Measurements from ENCODE around the gene PTPRN2.

The PTPRN2 gene

DNA sequence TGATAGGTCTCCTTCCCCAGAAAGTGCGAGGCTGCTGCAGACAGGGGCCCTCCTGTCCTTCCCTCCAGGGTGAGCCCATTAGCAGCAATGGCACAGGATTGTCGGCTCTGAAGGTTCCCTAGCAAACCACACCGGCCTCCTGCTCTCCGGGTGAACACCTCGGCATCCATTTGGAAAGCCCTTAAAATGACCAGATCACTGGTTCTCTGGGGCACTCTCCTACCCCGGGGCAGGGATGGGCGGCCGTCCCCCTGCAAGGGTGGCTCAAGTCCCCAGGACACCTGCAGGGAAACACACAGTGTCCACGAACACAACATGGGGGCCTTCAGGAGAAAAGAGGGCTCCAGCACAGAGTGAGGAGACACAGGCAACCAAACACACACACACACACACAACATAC, 459.1 kb downstream of the PTPRN2 start:
- no peak overlapping the region for H3K4me3 ChIP-seq (ENCODE audit: low read depth, low read length)
- TF ChIP-seq CTCF (IDR thresholded peaks at IDR 0.05; ENCODE audit: low read depth, low read length, missing control alignments), result no peak
- in situ Hi-C loops (cut with HindIII; ENCODE audit: low sequenced_read_pairs), result no loop called here
- no peak for DNase-seq (ENCODE audit: low read depth)

- no peak for DNase-seq (ENCODE audit: low read depth)
- TF ChIP-seq CTCF (IDR thresholded peaks at IDR 0.05; ENCODE audit: low read depth, low read length, missing control alignments), result no peak
- in situ Hi-C loops (cut with HindIII; ENCODE audit: low sequenced_read_pairs), result no loop called here
- no peak overlapping the region for H3K4me3 ChIP-seq (ENCODE audit: low read depth, low read length)
These were observed 460.4 kb downstream of the PTPRN2 start for GRCh38 chr7:158127241-158127640.

GRCh38 chr7:158126661-158127060, 461.0 kb downstream of the PTPRN2 start:
- DNase-seq (ENCODE audit: low read depth), result no peak
- in situ Hi-C loops (cut with HindIII; ENCODE audit: low sequenced_read_pairs), result no loop called here
- no peak overlapping the region for H3K4me3 ChIP-seq (ENCODE audit: low read depth, low read length)
- TF ChIP-seq CTCF (IDR thresholded peaks at IDR 0.05; ENCODE audit: low read depth, low read length, missing control alignments), result no peak

DNA sequence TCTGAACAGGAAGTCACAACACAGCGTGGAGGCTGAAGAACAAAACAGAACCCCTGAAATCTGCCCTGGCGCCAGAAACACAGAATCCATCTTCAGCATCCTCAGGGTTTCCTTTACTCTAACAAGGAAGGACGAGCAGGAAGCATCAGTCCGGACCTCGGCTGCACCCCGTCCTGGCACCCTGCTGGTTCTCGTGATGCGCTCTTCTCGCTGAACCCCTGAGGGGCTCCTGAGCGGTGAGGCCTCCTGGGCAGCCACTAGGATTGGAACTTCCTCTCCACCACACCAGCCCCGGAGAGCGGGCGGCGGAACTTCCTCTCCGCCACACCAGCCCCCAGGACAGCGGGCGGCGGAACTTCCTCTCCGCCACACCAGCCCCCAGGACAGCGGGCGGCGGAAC, 461.9 kb downstream of the PTPRN2 start:
- TF ChIP-seq CTCF (IDR thresholded peaks at IDR 0.05; ENCODE audit: low read depth, low read length, missing control alignments), result no peak
- DNase-seq (ENCODE audit: low read depth), result no peak
- no peak overlapping the region for H3K4me3 ChIP-seq (ENCODE audit: low read depth, low read length)
- in situ Hi-C loops (cut with HindIII; ENCODE audit: low sequenced_read_pairs), result no loop called here

DNA sequence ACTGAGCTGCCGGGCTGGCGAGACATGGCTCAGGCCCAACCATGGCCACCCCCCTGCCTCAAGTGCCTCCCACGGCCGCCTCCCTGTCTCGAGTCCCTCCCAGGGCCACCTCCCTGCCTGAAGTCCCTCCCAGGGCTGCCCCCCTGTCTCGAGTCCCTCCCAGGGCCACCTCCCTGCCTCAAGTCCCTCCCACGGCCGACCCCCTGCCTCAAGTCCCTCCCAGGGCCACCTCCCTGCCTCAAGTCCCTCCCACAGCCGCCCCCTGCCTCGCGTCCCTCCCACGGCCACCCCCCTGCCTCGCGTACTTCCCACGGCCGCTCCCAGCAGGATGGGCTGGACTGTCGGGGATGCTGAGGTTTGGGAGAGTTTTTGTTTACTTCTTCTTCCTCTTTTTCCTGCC, 462.5 kb downstream of the PTPRN2 start:
- in situ Hi-C loops (cut with HindIII; ENCODE audit: low sequenced_read_pairs), result no loop called here
- no peak for DNase-seq (ENCODE audit: low read depth)
- TF ChIP-seq CTCF (IDR thresholded peaks at IDR 0.05; ENCODE audit: low read depth, low read length, missing control alignments), result no peak
- no peak overlapping the region for H3K4me3 ChIP-seq (ENCODE audit: low read depth, low read length)

GRCh38 chr7:158124671-158125079, 462.9 kb downstream of the PTPRN2 start:
- no peak for TF ChIP-seq CTCF (IDR thresholded peaks at IDR 0.05; ENCODE audit: low read depth, low read length, missing control alignments)
- in situ Hi-C loops (cut with HindIII; ENCODE audit: low sequenced_read_pairs), result no loop called here

GRCh38 chr7:158123753-158124152, 463.9 kb downstream of the PTPRN2 start:
- no peak overlapping the region for H3K4me3 ChIP-seq (ENCODE audit: low read depth, low read length)
- no peak for DNase-seq (ENCODE audit: low read depth)
- no peak for TF ChIP-seq CTCF (IDR thresholded peaks at IDR 0.05; ENCODE audit: low read depth, low read length, missing control alignments)
- in situ Hi-C loops (cut with HindIII; ENCODE audit: low sequenced_read_pairs), result no loop called here

More at GRCh38 chr7:158124671-158125079, 462.9 kb downstream of the PTPRN2 start:
- no peak for DNase-seq (ENCODE audit: low read depth)
- H3K4me3 ChIP-seq (ENCODE audit: low read depth, low read length), result no peak overlapping the region

Measured in astrocyte of the cerebellum (primary cell).